H9 (cell line): ENCODE data around the gene ACTN4. TPM values are rescaled to one million over a fixed set of nuclear protein-coding genes. Genes with fewer than 3 reads are reported as not detected.

Source experiments
- DNase-seq: peaks from one replicate; pipeline ENCODE4 v3.0.0-alpha.2; 2017
- H2AFZ ChIP-seq: one replicate; pipeline ENCODE4 v1.6.1; 2013; ENCODE audit warnings: mild to moderate bottlenecking, low read length, control low read depth, moderate library complexity
- H2AK5ac ChIP-seq: 2 replicates; pipeline ENCODE4 v1.6.1; 2013; ENCODE audit warnings: low read length, control low read depth, mixed read lengths; ENCODE audit not compliant: insufficient read length
- H2BK120ac ChIP-seq: one replicate; pipeline ENCODE4 v1.6.1; 2013; ENCODE audit warnings: low read depth, mild to moderate bottlenecking, low read length, control low read depth, inconsistent platforms; ENCODE audit not compliant: poor library complexity, severe bottlenecking
- H2BK12ac ChIP-seq: 2 replicates; pipeline ENCODE4 v1.6.1; 2013; ENCODE audit warnings: low read length, control low read depth, mixed read lengths, low read depth; ENCODE audit not compliant: insufficient read length
- H2BK15ac ChIP-seq: 2 replicates; pipeline ENCODE4 v1.6.1; 2013; ENCODE audit warnings: low read depth, low read length, control low read depth
- H2BK20ac ChIP-seq: one replicate; pipeline ENCODE4 v1.6.1; 2013; ENCODE audit warnings: low read depth, mild to moderate bottlenecking, low read length, control low read depth, inconsistent platforms; ENCODE audit not compliant: poor library complexity, severe bottlenecking
- H2BK5ac ChIP-seq: 2 replicates; pipeline ENCODE4 v1.6.1; 2013; ENCODE audit warnings: low read length, control low read depth, mixed read lengths; ENCODE audit not compliant: insufficient read length
- H3K14ac ChIP-seq: 2 replicates; pipeline ENCODE4 v1.6.1; 2013; ENCODE audit warnings: low read length, control low read depth; ENCODE audit not compliant: insufficient read depth
- H3K18ac ChIP-seq: 2 replicates; pipeline ENCODE4 v1.6.1; 2013; ENCODE audit warnings: low read depth, mild to moderate bottlenecking, mixed read lengths, low read length, control low read depth; ENCODE audit not compliant: insufficient read length
- H3K23ac ChIP-seq: 2 replicates; pipeline ENCODE4 v1.6.1; 2013; ENCODE audit warnings: low read length, control low read depth, mixed read lengths, low read depth; ENCODE audit not compliant: insufficient read length
- H3K23me2 ChIP-seq: 2 replicates; pipeline ENCODE4 v1.6.1; 2013; ENCODE audit warnings: low read depth, mild to moderate bottlenecking, mixed read lengths, low read length, control low read depth; ENCODE audit not compliant: insufficient read length, poor library complexity, severe bottlenecking
- H3K27ac ChIP-seq: 2 replicates; pipeline ENCODE4 v1.5.1; 2013; ENCODE audit warnings: low read length, control low read depth, mixed read lengths, low read depth; ENCODE audit not compliant: insufficient read length
- H3K27me3 ChIP-seq: 2 replicates; pipeline ENCODE4 v1.6.1; 2013; ENCODE audit warnings: low read length, control low read depth, inconsistent platforms; ENCODE audit not compliant: insufficient read depth
- H3K4ac ChIP-seq: 2 replicates; pipeline ENCODE4 v1.6.1; 2013; ENCODE audit warnings: low read depth, mild to moderate bottlenecking, control low read depth, inconsistent platforms, low read length, moderate library complexity
- H3K4me1 ChIP-seq: 2 replicates; pipeline ENCODE4 v1.6.1; 2013; ENCODE audit warnings: low read length, control low read depth, inconsistent platforms; ENCODE audit not compliant: insufficient read depth
- H3K4me2 ChIP-seq: 2 replicates; pipeline ENCODE4 v1.6.1; 2013; ENCODE audit warnings: low read length, control low read depth, mixed read lengths; ENCODE audit not compliant: insufficient read length, insufficient read depth
- H3K56ac ChIP-seq: 2 replicates; pipeline ENCODE4 v1.6.1; 2013; ENCODE audit warnings: low read depth, mild to moderate bottlenecking, mixed read lengths, low read length, control low read depth; ENCODE audit not compliant: insufficient read length
- H3K79me1 ChIP-seq: 2 replicates; pipeline ENCODE4 v1.6.1; 2013; ENCODE audit warnings: low read depth, mild to moderate bottlenecking, moderate library complexity, low read length, control low read depth, inconsistent platforms; ENCODE audit not compliant: insufficient read depth, poor library complexity, severe bottlenecking
- H3K79me2 ChIP-seq: 2 replicates; pipeline ENCODE4 v1.6.1; 2013; ENCODE audit warnings: low read length, control low read depth, inconsistent platforms; ENCODE audit not compliant: insufficient read depth
- H3K9ac ChIP-seq: 2 replicates; pipeline ENCODE4 v1.6.1; 2013; ENCODE audit warnings: low read length, control low read depth, mixed read lengths; ENCODE audit not compliant: insufficient read length; ENCODE audit errors: extremely low read depth
- H3K9me3 ChIP-seq: one replicate; pipeline ENCODE4 v1.6.1; 2013; ENCODE audit warnings: low read depth, low read length, inconsistent platforms; ENCODE audit not compliant: control insufficient read depth
- H3T11ph ChIP-seq: one replicate; pipeline ENCODE4 v1.6.1; 2013; ENCODE audit warnings: mild to moderate bottlenecking, low read length, control low read depth, inconsistent platforms
- H4K20me1 ChIP-seq: one replicate; pipeline ENCODE4 v1.6.1; 2013; ENCODE audit not compliant: control insufficient read depth, insufficient read length, insufficient read depth
- H4K5ac ChIP-seq: 2 replicates; pipeline ENCODE4 v1.6.1; 2013; ENCODE audit warnings: low read depth, mild to moderate bottlenecking, mixed read lengths, low read length, control low read depth; ENCODE audit not compliant: insufficient read length
- H4K8ac ChIP-seq: replicated peaks from 2 replicates; pipeline ENCODE4 v1.6.1; 2013; ENCODE audit warnings: low read length, control low read depth, mixed read lengths, low read depth; ENCODE audit not compliant: insufficient read length
- H4K91ac ChIP-seq: 2 replicates; pipeline ENCODE4 v1.6.1; 2013; ENCODE audit warnings: low read depth, mild to moderate bottlenecking, moderate library complexity, mixed read lengths, low read length, control low read depth; ENCODE audit not compliant: insufficient read length
- H3K27ac Mint-ChIP-seq, 3 experiments: 2 replicates in 2 of 3; 3 replicates in 1 of 3; pipeline ENCODE4 v1.8.0; 2020 to 2021; ENCODE audit warnings: mixed read lengths in 3 of 3, mild to moderate bottlenecking in 1 of 3, moderate library complexity in 1 of 3
- H3K27me3 Mint-ChIP-seq: 2 replicates; pipeline ENCODE4 v1.8.0; 2021; ENCODE audit warnings: low read depth, mild to moderate bottlenecking, moderate library complexity, mixed read lengths
- H3K36me3 Mint-ChIP-seq, 3 experiments: 2 replicates in 2 of 3; 3 replicates in 1 of 3; pipeline ENCODE4 v1.8.0; 2020 to 2021; ENCODE audit warnings: low read depth in 3 of 3, mixed read lengths in 3 of 3; ENCODE audit not compliant: insufficient read depth in 1 of 3
- H3K4me1 Mint-ChIP-seq, 2 experiments: 2 replicates each; pipeline ENCODE4 v1.8.0; 2020; ENCODE audit warnings: mixed read lengths in 2 of 2
- H3K4me3 Mint-ChIP-seq, 2 experiments: 2 replicates in 1 of 2; 3 replicates in 1 of 2; pipeline ENCODE4 v1.8.0; 2020 to 2021; ENCODE audit warnings: mild to moderate bottlenecking in 2 of 2, mixed read lengths in 2 of 2, moderate library complexity in 1 of 2
- H3K9me3 Mint-ChIP-seq, 2 experiments: 2 replicates in 1 of 2; 3 replicates in 1 of 2; pipeline ENCODE4 v1.8.0; 2020; ENCODE audit warnings: mild to moderate bottlenecking in 2 of 2, mixed read lengths in 2 of 2, moderate library complexity in 1 of 2
- WGBS: extraction: QIAGEN DNeasy Blood & Tissue Kit; methylation state at CpG from one replicate; pipeline ENCODE4 v1.1.7; 2013; ENCODE audit warnings: missing lambda C conversion rate, low lambda C conversion rate, mixed read lengths; ENCODE audit not compliant: insufficient read length; ENCODE audit errors: extremely low coverage; 5-methylcytosine and 5-hydroxymethylcytosine counted together
- total RNA-seq: library from RNA; stranded (reverse); gene quantifications from 2 replicates; pipeline ENCODE4 v1.2.1, GENCODE V29; 2021
- TF ChIP-seq, protein P1 (sequence below): fragments of 200-600 bp; sonication (generic); conservative IDR thresholded peaks from 3 replicates; pipeline ENCODE4 v1.8.0; 2021; ENCODE audit warnings: antibody characterized with exemption, mild to moderate bottlenecking

ACTN4 gene
- total RNA-seq, 1 experiment from 2014 or later, result 369 TPM

GRCh38 chr19:38726284-38726673 is 78.8 kb downstream of the ACTN4 start:
- Histone ChIP-seq H4K20me1 (no peaks in the 10 kb centered on the region), H3K23ac (no peak overlapping the region), H3K18ac (no peak overlapping the region), H3K27ac (no peak overlapping the region), H3K9ac (no peak overlapping the region), H2BK20ac (no peak overlapping the region), H4K5ac (no peak overlapping the region), H2AK5ac (no peak overlapping the region), H4K91ac (no peak overlapping the region), H3K79me1 (no peaks in the 10 kb centered on the region), H2BK12ac (no peak overlapping the region), H3K27me3 (no peaks in the 10 kb centered on the region), H3K56ac (no peak overlapping the region), H3K4me2 (no peak overlapping the region), H3T11ph (no peak overlapping the region), H3K23me2 (no peaks in the 10 kb centered on the region), H3K4me1 (no peaks in the 10 kb centered on the region), H2BK5ac (no peak overlapping the region), H4K8ac (no peak overlapping the region), H3K14ac (no peak overlapping the region), H3K4ac (no peak overlapping the region), H3K79me2 (no peaks in the 10 kb centered on the region), H2AFZ (no peak overlapping the region), H3K9me3 (no peaks in the 10 kb centered on the region), H2BK120ac (no peak overlapping the region), H2BK15ac (no peak overlapping the region)
- Mint-ChIP-seq H3K9me3 (no peaks in the 10 kb centered on the region), H3K27me3 (no peaks in the 10 kb centered on the region), H3K4me3 (no peak overlapping the region), H3K36me3 (peaks cover 19 to 86% (median 79%) of the 10 kb centered on the region in 3 experiments; a peak in 6 of 7 replicates), H3K27ac (peak overlapping the region in 2 of 3 experiments; percentile 40 to 53; a peak in 2 of 7 replicates), H3K4me1 (peaks cover 2 to 5% of the 10 kb centered on the region in 2 experiments; a peak in 3 of 4 replicates)
- TF ChIP-seq, protein P1, sequence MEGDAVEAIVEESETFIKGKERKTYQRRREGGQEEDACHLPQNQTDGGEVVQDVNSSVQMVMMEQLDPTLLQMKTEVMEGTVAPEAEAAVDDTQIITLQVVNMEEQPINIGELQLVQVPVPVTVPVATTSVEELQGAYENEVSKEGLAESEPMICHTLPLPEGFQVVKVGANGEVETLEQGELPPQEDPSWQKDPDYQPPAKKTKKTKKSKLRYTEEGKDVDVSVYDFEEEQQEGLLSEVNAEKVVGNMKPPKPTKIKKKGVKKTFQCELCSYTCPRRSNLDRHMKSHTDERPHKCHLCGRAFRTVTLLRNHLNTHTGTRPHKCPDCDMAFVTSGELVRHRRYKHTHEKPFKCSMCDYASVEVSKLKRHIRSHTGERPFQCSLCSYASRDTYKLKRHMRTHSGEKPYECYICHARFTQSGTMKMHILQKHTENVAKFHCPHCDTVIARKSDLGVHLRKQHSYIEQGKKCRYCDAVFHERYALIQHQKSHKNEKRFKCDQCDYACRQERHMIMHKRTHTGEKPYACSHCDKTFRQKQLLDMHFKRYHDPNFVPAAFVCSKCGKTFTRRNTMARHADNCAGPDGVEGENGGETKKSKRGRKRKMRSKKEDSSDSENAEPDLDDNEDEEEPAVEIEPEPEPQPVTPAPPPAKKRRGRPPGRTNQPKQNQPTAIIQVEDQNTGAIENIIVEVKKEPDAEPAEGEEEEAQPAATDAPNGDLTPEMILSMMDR, result no peak
- no CpG with 5 or more reads among the region's 6 CpGs for WGBS
- no peak for DNase-seq
